Stimulated activated CD8-positive, alpha-beta memory T cell treated with anti-CD3 and anti-CD28 coated beads, Interleukin-7, amount 100 ng/mL, for 24 hours (primary cell): ENCODE data around the gene METTL9.
"Not testable (repeated sequence)": the region's sequence is repeated elsewhere in the genome, so short reads cannot be mapped to it uniquely, and the experiment has no call there.

Source experiments
- DNase-seq: peaks from one replicate; pipeline ENCODE4 v3.0.0-alpha.2; 2020; ENCODE audit warnings: low read depth

The METTL9 gene

DNA sequence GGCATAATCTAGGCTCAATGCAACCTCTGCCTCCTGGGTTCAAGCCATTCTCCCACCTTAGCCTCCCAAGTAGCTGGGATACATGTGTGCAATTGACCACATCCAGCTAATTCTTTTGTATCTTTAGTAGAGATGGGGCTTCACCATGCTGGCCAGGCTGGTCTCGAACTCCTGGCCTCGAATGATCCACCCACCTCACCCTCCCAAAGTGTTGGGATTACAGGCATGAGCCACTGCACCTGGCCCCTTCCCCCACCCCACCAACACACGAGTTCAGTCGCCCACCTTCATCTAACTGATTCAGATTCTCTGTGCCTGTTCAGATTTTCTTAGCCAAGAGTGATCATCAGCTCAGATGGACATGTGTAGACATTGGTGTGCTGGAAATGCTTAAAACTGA, 25.0 kb upstream of the METTL9 start:
- DNase-seq = no peak

DNA sequence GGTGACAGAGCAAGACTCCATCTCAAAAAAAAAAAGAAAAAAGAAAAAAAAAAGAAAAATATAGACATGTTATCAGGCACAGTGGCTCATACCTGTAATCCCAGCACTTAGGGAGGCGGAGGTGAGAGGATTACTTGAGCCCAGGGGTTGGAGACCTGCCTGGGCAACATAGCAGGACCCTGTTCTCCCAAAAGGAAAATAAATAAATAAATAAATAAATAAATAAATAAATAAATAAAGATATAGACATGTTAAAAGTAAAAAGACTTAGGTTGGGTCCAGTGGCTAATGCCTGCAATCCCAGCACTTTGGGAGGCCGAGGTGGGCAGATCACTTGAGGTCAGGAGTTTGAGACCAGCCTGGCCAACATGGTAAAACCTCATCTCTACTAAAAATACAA, 23.1 kb upstream of the METTL9 start:
- DNase-seq = not testable (repeated sequence)

DNA sequence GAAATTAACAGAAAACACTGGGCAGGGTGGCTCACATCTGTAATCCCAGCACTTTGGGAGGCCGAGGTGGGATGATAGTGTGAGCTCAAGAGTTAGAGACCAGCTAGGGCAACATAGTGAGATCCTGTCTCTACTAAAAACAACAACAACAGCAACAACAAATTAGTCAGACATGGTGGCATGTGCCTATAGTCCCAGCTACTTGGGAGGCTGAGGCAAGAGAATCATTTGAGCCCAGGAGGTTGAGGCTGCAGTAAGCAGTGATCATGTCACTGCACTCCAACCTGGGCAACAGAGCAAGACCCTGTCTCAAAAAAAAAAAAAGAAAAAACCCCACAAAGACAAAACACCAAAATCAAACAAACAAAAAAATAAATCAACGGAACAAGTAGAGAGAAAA, 21.9 kb upstream of the METTL9 start:
- not testable (repeated sequence) for DNase-seq

DNA sequence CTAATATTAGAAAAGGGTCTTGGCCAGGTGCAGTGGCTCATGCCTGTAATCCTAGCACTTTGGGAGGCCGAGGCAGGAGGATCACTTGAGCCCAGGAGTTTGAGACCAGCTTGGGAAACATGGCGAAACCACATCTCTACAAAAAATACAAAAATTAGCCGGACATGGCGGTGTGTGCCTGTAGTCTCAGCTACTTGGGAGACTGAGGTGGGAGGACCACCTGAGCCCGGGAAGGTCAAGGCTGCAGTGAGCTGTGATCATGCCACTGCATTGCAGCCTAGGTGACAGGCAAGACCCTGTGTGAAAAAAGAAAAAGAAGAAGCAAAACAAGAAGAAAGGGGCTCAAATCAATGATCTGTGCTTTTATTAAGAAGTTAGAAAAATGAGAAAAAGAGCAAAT, 21.1 kb upstream of the METTL9 start:
- not testable (repeated sequence) for DNase-seq

DNA sequence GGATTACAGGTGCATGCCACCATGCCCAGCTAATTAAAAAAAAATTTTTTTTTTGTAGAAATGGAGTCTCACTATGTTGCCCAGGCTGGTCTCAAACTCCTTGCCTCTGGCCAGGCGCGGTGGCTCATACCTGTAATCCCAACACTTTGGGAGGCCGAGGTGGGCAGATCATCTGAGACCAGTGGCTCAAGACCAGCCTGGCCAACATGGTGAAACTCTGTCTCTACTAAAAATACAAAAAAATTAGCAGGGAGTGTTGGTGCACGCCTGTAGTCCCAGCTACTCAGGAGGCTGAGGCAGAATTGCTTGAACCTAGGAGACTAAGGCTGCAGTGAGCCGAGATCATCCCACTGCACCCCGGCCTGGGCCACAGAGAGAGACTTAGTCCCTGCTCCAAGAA, 19.2 kb upstream of the METTL9 start:
- DNase-seq = not testable (repeated sequence)

DNA sequence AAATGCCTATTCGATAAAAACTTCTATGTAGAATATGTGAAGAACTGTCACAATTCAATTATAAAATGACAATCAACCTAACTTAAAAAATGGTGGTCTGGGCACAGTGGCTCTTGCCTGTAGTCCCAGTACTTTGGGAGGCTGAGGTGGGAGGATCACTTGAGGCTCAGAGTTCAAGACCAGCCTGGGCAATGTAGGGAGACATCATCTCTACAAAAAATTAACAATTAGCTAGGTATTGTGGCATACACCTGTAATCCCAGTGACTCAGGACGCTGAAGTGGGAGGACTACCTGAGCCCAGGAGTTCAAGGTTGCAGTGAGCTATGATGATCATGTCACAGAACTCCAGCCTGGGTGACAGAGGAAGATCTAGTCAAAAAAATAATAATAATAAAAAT, 18.6 kb upstream of the METTL9 start:
- no peak for DNase-seq

DNA sequence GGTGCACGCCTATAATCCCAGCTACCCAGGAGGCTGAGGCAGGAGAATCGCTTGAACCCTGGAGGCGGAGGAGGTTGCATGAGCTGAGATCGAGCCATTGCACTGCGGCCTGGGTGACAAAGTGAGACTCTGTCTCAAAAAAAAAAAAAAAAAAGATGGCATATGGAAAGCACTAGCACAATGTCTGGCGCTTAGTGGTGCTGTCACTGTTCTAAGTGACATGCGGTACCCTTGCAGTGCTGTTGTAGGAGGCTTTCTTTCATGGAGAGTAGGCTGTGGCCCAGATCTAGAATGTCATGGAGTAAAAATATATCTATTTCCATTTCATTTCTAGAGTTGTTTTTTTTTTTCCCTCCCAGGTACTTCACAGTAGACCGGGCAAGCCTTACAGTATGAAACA, 14.6 kb upstream of the METTL9 start:
- no peak for DNase-seq

DNA sequence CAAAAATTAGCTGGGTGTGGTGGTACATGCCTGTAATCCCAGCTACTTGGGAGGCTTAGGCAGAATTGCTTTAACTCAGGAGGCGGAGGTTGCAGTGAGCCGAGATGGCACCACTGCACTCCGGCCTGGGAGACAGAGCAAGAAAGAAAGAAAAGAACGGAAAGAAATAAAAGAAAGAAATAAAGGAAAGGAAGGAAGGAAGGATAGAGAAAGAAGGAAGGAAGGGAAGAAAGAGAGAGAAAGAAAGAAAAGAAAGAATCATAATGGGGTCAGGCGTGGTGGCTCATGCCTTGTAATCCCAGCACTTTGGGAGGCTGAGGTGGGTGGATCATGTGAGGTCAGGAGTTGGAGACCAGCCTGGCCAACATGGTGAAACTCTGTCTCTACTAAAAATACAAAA, 10.8 kb upstream of the METTL9 start:
- DNase-seq = not testable (repeated sequence)

DNA sequence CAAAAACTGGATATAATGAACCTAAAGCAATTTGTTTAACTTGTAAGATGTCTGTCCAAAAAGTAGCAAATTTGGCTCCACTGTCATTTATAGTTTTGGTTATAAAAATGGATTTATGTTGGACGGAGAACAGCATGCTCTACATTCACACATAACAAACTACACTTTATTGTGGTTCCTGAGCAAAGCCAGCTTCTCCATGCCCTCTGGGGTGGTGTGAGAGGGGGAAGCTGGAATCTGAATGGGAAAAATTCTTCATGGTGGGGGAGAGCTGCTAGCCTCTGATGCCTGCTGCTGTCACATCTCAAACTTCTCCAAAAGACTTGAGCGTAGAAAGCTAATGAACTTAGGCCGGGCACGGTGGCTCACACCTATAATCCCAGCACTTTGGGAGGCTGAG, 9.8 kb upstream of the METTL9 start:
- no peak for DNase-seq

DNA sequence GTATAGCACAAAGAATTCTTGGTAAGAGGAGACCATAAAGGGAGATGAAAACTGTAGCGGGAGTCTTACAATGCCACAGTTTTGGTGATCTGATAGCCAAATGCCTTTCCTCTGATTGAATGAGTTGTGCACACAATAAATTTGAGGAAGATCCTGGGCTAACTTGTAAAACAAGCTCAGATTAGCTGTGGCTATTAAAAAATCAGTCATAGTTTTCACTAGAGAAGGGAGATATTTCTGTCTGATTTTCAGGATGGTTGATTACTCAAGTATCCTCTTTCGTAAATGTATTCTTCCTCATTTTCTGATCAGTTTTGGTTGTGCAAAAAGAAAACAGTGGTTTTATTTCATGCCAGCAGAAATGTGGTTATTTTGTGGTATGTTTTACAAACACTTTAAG, 9.1 kb upstream of the METTL9 start:
- no peak for DNase-seq

DNA sequence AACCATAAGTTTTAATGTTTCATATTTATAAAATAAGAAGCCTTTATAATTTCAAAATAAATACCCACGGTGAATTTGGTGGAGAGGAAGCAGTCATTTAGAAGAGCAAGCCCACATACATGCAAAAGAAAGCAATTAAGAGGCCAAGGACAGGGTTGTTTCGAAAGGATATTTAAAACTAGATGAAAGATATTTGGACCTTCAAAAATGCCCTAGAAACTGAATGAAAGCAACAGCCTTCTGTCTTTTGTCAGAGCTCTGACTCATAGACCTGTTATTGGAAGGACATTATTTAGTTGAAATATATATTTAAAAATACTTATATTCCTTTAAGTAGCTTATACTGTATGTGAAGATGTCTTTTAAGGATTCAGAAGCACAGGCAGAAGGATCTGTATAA, 8.6 kb upstream of the METTL9 start:
- DNase-seq = no peak

DNA sequence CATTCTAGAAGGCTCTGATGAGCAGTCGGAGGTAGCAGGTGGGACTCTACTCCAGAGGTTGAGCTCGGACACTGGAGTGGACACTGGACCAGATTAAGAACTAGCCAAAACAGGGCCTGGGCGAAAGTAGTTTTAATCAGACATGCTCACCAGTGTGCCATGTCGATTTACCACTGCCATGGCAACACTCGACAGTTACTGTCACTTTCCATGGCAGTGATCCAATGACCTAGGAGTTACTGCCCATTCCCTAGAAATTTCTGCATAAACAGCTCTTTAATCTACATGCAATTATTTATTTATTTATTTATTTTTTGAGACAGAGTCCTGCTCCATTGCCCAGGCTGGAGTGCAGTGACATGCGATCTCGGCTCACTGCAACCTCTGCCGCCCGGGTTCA, 7.2 kb upstream of the METTL9 start:
- no peak for DNase-seq

DNA sequence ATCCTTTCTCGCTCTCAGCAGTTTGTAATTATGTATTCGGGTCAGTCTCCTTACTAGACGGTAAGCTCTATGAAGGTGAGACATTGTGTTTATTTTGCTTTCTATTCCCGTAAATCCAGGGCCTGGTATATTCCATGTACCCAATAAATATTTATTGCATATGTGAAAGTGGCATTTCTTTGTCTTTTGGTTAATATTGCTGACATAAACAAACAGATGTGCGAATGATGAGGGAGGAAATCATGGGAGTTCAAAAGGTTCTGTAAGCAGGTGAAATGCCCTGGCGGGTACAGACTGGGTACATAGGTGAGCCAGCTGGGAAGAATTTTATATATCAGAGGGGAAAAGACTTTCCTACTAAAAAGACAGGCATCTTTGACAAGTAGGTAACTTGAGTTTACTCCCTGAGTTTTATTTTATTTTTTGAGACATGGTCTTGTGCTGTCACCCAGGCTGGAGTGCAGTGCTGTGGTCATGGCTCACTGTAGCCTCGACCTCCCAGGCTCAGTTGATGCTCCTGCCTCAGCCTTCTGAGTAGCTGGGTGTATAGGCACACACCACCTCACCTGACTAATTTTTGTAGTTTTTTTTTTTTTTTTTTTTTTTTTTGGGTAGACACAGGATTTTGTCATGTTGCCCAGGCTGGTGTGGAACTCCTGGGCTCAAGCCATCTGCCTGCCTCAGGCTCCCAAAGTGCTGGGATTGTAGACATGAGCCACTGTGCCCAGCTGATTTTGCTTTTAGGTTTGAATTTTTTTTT, 5.7 kb upstream of the METTL9 start:
- DNase-seq = no peak

DNA sequence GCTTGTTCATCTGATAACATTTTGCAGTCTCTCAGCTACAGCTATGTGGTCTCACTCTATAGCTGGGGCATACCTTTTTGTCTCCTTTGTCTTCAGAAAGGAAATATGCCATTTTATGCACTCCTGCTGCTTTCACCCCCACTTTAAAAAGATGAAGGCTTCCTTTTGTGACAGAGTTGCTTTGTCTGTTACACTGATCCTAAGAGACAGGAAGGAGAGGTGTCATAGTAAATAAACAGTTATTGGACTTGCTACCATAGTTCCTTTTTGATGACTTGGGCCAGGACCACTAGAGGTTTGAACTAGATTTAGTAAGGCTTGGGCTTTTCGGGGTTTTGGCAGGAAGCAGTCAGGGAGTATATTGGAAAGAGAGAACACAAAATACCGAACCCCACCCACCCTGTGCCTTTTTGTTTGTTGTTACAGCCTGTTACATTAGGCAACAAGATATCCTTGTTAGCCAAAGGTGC, 1.8 kb upstream of the METTL9 start:
- DNase-seq = no peak

DNA sequence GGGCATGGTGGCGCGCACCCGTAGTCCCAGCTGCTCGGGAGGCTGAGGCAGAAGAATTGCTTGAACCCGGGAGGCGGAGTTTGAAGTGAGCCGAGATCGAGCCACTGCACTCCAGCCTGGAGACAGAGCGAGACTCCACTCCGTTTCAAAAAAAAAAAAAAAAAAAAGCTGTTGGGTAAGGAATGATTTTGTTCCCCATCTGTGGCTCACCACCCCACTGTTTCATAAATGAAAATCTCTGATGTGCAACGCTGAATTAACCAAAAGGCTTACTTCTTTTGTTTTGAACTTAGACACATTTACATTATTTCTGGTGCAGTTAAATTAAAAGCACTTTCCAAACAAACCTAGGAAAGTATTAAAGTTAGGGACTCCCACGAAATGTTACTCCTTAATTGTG, 1.2 kb upstream of the METTL9 start:
- DNase-seq = no peak

DNA sequence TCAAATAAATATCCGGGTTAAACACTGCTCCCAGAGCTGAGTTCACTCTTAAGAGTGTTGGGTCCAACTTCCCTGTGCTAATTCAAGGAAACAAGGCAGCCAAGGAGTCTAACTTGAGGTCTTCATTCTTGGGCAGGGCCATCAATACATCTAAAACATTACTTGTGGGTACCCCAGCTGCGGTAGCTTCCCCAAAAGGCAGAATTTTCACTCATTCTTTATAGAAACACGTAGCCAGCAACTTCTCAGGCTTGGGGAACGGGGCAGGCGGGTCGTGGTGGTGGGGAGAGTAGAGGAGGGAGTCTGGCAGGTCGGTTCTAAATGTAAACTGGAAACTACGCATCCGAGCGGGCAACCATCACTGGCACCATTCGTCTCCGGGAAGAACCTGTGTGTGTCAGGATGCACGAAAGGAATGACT, 666 bp upstream of the METTL9 start:
- no peak for DNase-seq

DNA sequence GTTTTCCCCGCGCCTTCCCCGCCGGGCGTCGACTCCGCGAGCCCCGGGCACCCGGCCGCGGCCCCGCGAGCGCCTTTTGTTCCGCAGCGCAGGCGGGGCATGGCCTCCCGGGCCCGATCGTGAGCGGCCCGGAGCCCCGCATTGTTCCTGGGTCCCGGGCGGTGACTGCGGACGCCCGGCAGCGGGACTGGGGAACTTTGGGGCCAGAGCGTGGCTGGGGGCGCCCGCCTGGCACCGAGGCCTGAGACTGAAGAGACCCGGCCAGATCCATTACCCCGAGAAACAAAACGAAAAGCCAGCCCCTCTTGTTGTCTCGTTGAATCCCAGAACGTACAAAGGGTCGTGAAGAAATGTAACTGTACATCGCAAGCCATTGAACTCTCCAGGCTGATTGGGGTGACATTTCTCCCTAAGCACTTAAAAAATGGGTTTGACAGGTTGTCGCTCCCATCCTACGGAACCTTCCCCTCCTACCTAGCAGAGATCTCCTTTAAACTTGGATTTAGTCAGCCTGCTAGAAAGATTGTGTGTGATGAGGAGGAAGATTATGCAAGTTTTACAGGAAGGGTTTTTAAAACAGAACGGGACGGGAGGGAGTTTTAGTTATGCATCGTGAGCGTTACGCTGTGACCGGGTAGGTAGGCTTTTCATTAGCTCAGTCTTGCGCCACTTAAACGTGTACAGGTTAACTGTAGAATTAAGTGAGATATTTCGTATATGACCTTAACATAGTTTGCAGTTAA, 825 bp downstream of the METTL9 start:
- no peak for DNase-seq

DNA sequence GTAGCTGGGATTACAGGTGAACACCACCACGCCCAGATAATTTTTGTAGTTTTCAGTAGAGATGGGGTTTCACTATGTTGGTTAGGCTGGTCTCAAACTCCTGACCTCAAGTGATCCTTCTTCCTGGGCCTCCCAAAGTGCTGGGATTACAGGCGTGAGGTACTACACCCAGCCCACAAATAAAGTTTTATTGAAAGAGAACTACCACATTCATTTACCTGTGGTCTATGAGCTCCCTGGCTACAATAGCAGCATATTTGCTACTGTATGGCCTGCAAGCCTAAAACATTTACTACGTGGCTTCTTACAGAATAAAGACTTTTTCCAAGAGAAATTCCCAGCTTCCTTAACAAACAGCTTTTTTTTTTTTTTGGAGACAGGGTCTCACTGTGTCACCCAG, 3.4 kb downstream of the METTL9 start:
- no peak for DNase-seq

DNA sequence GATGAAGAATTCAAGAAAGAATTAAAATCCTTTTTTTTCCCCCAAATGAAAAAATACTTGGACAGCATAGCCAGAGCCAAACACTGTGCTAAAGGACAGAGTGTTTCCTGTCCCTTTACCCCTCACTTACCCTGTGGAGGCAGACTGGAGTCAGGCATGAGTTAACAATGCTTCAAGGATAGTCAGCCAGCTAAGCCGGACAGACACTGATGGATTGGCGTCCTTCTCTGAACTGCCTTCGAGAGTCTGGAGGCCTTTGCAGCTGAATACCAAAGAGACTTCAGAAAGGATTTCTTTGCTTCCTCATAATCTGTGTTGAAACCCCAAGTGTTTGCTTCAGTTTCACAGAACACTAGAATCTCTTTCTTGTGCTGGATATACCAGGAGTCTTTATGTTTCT, 4.6 kb downstream of the METTL9 start:
- no peak for DNase-seq

DNA sequence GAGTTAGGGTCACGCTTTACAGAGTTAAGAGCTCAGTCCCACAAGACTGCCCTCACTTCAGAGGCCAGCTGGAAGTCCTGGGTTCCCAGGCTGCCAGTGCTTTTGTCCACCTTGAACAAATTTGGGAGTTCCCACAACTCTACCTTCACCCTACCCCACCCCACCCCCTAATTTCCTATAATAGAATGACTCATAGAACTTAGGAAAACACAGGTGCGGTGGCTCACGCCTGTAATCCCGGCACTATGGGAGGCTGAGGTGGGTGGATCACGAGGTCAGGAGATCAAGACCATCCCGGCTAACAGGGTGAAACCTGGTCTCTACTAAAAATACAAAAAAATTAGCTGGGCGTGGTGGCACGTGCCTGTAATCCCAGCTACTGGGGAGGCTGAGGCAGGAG, 6.5 kb downstream of the METTL9 start:
- not testable (repeated sequence) for DNase-seq

DNA sequence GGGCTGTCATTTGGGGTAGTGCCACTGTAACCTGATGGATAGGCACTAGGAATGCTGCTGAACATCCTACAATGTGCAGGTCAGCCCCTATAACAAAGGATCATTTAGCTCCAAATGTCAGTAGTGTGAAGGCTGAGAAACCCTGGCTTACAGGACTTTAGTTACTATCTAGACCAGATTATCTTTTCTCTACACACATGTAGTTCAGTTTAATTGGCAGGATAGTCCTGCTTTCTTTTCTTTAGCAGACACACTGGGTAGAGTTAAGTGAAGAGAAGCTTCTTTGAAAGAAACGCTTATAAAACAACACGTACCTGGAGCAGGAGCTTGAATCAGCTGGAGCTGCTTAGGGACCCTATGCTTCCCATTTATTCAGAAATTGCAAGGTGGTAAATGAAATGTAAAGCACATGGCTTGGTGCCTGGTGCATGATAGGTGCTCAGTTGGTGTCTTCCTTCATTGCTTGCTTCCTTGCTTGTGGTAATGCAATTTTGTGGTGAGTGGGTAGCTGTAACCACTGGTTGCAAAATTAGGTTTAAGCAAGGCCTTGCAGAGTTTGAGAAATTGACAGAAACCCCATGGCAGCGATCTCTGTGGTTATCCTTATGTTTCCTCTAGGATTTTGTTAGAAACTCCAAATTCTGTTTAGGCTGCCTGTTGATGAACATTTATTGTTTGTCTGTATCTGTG, 9.4 kb downstream of the METTL9 start:
- no peak for DNase-seq

DNA sequence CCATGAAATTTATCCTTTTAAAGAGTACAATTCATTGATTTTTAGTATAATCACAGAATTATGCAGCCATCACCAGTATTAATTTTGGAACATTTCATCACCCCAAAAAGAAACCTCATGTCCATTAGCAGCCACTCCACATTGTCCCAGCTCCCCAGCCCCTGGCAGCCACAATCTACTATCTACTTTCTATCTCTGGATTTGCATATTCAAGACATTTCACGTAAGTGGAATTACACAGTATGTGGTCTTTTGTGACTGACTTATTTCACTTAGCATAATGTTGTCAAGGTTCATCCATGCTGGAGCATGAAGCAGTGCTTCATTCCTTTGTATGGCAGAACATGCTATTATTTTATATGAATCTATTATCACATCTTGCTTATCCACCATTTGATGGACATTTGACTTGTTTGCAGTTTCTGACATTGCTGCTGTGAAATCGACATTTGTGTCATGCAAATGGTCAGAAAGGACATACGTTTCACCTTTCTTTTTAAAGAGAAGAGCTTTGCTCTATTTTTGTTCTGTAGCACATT, 10.7 kb downstream of the METTL9 start:
- no peak for DNase-seq

DNA sequence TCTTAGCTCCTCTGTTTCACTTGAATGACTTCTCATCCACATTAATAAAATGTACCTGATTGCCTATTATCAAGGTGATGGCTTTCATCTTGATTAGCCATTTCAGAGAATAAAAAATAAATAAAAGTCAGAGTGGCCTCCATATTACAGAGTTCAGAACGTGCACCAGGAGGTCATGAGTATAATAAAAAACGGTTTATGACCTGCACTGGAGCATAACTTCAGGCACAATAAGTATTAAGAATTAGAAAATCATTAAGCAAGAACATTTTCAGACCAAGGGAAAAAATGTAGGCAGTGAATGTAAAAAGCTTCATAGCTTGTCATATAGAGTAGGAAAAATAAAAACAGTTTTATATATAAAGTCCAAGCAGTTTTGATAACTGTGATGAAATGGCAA, 11.4 kb downstream of the METTL9 start:
- DNase-seq = no peak
